NT2/D1 (cell line): ENCODE results near the gene FLNB.

Experiments used
- DNase-seq: peaks from one replicate; pipeline ENCODE4 v3.0.0-alpha.2; 2011; ENCODE audit warnings: low read depth, low spot score
- H3K27me3 ChIP-seq: 2 replicates; pipeline ENCODE4 v1.6.0; 2011; ENCODE audit warnings: mild to moderate bottlenecking; ENCODE audit not compliant: insufficient read length, insufficient read depth
- H3K36me3 ChIP-seq: 2 replicates; pipeline ENCODE4 v1.6.1; 2011; ENCODE audit warnings: mild to moderate bottlenecking, low read length, mixed read lengths; ENCODE audit not compliant: insufficient read depth, insufficient read length
- H3K4me1 ChIP-seq: 2 replicates; pipeline ENCODE4 v1.5.1; 2011; ENCODE audit not compliant: insufficient read depth, insufficient read length
- H3K4me3 ChIP-seq: 2 replicates; pipeline ENCODE4 v1.5.1; 2011; ENCODE audit warnings: low read depth; ENCODE audit not compliant: insufficient read length
- H3K9ac ChIP-seq: 2 replicates; pipeline ENCODE4 v1.6.0; 2011; ENCODE audit warnings: low read depth; ENCODE audit not compliant: insufficient read length
- H3K9me3 ChIP-seq: 2 replicates; pipeline ENCODE4 v1.5.1; 2011; ENCODE audit warnings: mild to moderate bottlenecking, low read length; ENCODE audit not compliant: insufficient read depth
- SUZ12 ChIP-seq: IDR thresholded peaks from 2 replicates; pipeline ENCODE4 v1.6.1; 2011; ENCODE audit not compliant: insufficient read length, insufficient read depth; ENCODE audit errors: extremely low read depth
- YY1 ChIP-seq: IDR thresholded peaks from 2 replicates; pipeline ENCODE4 v1.6.1; 2011; ENCODE audit not compliant: insufficient read length, insufficient read depth
- ZNF274 ChIP-seq: IDR thresholded peaks from 2 replicates; pipeline ENCODE4 v1.6.1; 2011; ENCODE audit warnings: mild to moderate bottlenecking, low read depth, low read length

Gene FLNB

DNA sequence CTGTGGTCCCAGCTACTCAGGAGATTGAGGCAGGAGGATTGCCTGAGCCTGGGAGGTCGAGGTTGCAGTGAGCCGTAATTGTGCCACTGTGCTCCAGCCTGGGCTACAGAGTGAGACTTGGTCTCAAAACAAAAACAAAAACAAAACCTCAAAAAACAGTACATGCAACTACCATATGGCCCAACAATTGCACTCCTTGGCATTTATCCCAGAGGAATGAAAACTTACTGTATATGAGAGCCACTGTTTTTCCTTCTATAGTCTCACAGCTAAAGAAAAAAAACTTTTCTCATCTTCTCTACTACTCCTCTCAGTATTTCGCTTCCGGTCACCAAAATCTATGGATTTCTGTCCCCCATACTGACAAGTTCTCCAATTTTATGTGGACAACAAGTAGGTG is 84.3 kb downstream of the FLNB start:
- TF ChIP-seq SUZ12 (no peak), ZNF274 (no peak), YY1 (no peak)
- Histone ChIP-seq H3K36me3 (peaks cover 77% of the 10 kb centered on the region), H3K9me3 (no peaks in the 10 kb centered on the region), H3K27me3 (no peaks in the 10 kb centered on the region), H3K4me1 (no peaks in the 10 kb centered on the region), H3K4me3 (no peak overlapping the region), H3K9ac (no peak overlapping the region)
- DNase-seq = no peak

DNA sequence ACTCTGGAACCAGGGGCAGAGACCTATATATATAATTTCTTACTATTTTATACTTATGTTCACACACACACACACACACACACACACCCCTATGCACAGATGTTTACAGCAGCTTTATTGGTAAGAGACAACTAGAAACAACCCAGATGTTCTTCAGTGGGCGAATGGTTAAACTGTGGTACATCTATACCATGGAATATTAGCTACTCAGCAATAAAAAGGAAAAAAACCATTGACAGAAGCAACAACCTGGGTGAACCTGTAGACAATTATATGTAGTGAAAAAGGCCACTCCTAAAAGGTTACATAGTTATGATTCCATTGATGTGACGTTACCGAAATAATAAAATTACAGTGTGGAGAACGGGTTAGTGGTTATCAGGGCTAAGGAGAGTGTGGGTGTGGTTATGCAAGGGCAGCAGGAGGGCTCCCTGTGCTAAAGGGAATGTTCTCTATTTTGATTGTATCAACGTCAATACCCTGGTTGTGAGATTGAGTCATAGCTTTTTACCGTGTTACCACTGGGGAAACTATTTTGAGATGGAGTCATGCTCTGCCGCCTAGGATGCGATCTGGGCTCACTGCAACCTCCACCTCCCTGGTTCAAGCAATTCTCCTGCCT is 85.5 kb downstream of the FLNB start:
- peaks cover 78% of the 10 kb centered on the region for H3K36me3 ChIP-seq
- H3K4me3 ChIP-seq = no peak overlapping the region
- no peaks in the 10 kb centered on the region for H3K4me1 ChIP-seq
- no peak for TF ChIP-seq SUZ12
- no peak for DNase-seq
- no peaks in the 10 kb centered on the region for H3K27me3 ChIP-seq
- H3K9ac ChIP-seq = no peak overlapping the region
- no peaks in the 10 kb centered on the region for H3K9me3 ChIP-seq

GRCh38 chr3:58094657-58095056 is 86.4 kb downstream of the FLNB start:
- no peak overlapping the region for H3K4me3 ChIP-seq
- H3K9me3 ChIP-seq = no peaks in the 10 kb centered on the region
- H3K4me1 ChIP-seq = no peaks in the 10 kb centered on the region
- H3K27me3 ChIP-seq = no peaks in the 10 kb centered on the region
- H3K36me3 ChIP-seq = peaks cover 83% of the 10 kb centered on the region
- no peak for TF ChIP-seq ZNF274
- TF ChIP-seq SUZ12 = no peak
- TF ChIP-seq YY1 = no peak
- H3K9ac ChIP-seq = no peak overlapping the region
- no peak for DNase-seq

DNA sequence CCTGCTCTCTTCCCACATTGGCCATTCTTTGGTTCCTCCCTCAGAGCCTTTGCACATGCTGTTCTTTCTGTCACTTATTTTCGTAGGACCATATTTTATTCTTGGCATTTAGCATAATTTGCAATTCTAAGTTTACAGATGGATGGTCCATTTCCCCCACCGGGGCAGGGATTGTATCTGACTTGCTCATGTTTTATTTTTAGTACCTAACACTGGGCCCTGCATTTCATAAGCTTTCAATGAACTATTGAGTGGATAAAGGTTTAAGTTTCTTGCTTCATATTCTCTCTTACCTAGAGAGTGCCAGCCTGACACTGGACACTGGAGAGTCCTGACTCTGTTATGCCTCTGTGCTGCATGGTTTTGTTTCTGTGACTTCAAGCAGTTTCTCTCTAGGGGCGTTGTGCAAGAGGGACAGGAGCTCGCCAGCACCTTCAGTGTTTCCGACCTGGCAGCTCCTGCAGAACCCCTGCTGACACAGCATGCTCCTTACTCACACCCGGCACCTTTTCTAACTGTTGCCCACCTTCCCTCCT is 87.4 kb downstream of the FLNB start:
- H3K27me3 ChIP-seq = no peaks in the 10 kb centered on the region
- no peaks in the 10 kb centered on the region for H3K4me1 ChIP-seq

DNA sequence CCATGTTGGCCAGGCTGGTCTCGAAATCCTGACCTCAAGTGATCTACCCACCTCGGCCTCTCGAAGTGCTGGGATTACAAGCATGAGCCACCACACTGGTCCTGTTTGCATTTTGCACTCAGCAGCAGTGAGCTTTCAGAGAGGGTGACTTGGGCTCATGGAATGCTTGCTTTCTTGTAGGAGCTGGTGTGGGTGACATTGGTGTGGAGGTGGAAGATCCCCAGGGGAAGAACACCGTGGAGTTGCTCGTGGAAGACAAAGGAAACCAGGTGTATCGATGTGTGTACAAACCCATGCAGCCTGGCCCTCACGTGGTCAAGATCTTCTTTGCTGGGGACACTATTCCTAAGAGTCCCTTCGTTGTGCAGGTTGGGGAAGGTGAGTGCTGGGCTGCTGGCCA is 90.3 kb downstream of the FLNB start:
- DNase-seq = no peak
- Histone ChIP-seq H3K9ac (no peak overlapping the region), H3K9me3 (no peaks in the 10 kb centered on the region), H3K27me3 (no peaks in the 10 kb centered on the region), H3K36me3 (peaks cover 91% of the 10 kb centered on the region), H3K4me3 (no peak overlapping the region), H3K4me1 (peaks cover 3% of the 10 kb centered on the region)
- TF ChIP-seq SUZ12 = no peak
- TF ChIP-seq ZNF274 = no peak
- no peak for TF ChIP-seq YY1

More for the DNA sequence above, 87.4 kb downstream of the FLNB start:
- H3K36me3 ChIP-seq = peaks cover 80% of the 10 kb centered on the region
- TF ChIP-seq ZNF274 (no peak), YY1 (no peak), SUZ12 (no peak)
- no peak for DNase-seq
- H3K9me3 ChIP-seq = no peaks in the 10 kb centered on the region
- no peak overlapping the region for H3K4me3 ChIP-seq
- no peak overlapping the region for H3K9ac ChIP-seq

DNA sequence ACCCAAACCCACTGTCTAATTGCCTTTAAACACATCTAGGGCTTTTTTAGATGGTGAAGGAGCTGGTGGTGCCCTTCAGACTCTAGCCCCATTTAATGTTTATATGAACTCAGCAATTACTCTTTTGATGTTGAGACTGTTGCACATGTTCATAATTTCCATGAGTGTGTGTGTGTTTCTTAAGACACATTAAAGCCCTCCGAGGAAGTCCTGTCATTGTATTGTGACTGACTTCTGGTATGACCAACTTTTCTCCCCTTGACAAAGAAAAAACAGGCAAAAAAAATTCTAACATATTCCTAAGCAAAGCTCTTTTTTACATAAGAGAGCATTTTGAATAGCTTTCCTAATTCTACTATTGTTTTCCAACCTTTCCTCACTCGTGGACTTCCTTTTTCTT is 91.6 kb downstream of the FLNB start:
- H3K27me3 ChIP-seq = no peaks in the 10 kb centered on the region
- no peak overlapping the region for H3K4me3 ChIP-seq
- TF ChIP-seq YY1 (no peak), SUZ12 (no peak), ZNF274 (no peak)
- no peak for DNase-seq
- no peak overlapping the region for H3K9ac ChIP-seq
- no peaks in the 10 kb centered on the region for H3K9me3 ChIP-seq
- H3K4me1 ChIP-seq = peaks cover 3% of the 10 kb centered on the region
- H3K36me3 ChIP-seq = peaks cover 93% of the 10 kb centered on the region

- no peak for DNase-seq
- no peak for TF ChIP-seq SUZ12
- no peak for TF ChIP-seq YY1
- no peak for TF ChIP-seq ZNF274
- no peaks in the 10 kb centered on the region for H3K9me3 ChIP-seq
- H3K4me3 ChIP-seq = no peak overlapping the region
- H3K36me3 ChIP-seq = peaks cover 93% of the 10 kb centered on the region
- H3K27me3 ChIP-seq = no peaks in the 10 kb centered on the region
- peaks cover 3% of the 10 kb centered on the region for H3K4me1 ChIP-seq
- no peak overlapping the region for H3K9ac ChIP-seq
Observed at GRCh38 chr3:58101499-58102389, 93.5 kb downstream of the FLNB start.
